Measurements from ENCODE around the gene FTH1. TPM values are rescaled to one million over a fixed set of nuclear protein-coding genes. Genes with fewer than 3 reads are reported as not detected.

FTH1 gene
- total RNA-seq, 1 experiment from 2014 or later, result 1,937 TPM

DNA sequence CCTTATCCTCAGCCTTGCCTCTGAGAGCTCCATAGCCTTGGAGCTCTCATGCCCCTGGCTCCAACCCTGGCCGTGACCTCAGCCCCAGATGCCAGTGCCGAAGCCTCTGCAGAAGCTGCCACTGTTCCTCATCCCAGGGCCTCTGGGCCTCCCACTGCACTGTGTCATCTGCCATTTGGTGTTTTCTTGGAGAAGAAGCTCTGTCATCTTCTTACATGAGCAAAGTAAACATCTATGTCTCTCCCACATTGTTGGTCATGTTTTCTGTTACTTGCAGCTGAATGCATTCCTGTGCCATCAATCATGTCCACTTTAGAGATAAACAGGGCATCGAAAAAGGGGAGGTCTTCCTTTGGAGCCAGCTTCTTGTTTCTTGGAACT, 45.0 kb upstream of the FTH1 start:
- Histone ChIP-seq H2AFZ (ENCODE audit: low read length) (no peak overlapping the region), H4K20me1 (ENCODE audit: low read length) (no peaks in the 10 kb centered on the region), H3K79me2 (ENCODE audit: low read length) (no peaks in the 10 kb centered on the region), H3K4me3 (ENCODE audit: low read length) (peak overlapping the region; percentile 31; the same call in 1 of the 2 replicates), H3K36me3 (ENCODE audit: low read depth, low read length) (no peaks in the 10 kb centered on the region), H3F3A (ENCODE audit: low read length, unreplicated experiment) (peaks cover 3% of the 10 kb centered on the region), H3K27ac (ENCODE audit: low read length) (peak overlapping the region; percentile 94), H3K4me1 (ENCODE audit: insufficient read depth, low read length) (peaks cover 28% of the 10 kb centered on the region), H3K9ac (ENCODE audit: low read length) (peak overlapping the region; percentile 59), H3K4me2 (ENCODE audit: low read length) (peak overlapping the region; percentile 69), H3K9me2 (replicated peaks; ENCODE audit: low read length) (no peaks in the 10 kb centered on the region), H3K9me3 (ENCODE audit: low read length) (no peaks in the 10 kb centered on the region), H3K27me3 (ENCODE audit: low read length) (no peaks in the 10 kb centered on the region)
- intact Hi-C loops (cut with micrococcal nuclease), result loop anchor here (2.0 kb wide), 2 partner anchors 32 to 40 kb away; no protein-coding TSS in a partner anchor
- TF ChIP-seq EZH2phosphoT487 (IDR thresholded peaks at IDR 0.05; ENCODE audit: borderline replicate concordance, low read length) (no peak), EZH2 (IDR thresholded peaks at IDR 0.05; ENCODE audit: low read length, unreplicated experiment) (no peak)
- TF ChIP-seq, protein P1, sequence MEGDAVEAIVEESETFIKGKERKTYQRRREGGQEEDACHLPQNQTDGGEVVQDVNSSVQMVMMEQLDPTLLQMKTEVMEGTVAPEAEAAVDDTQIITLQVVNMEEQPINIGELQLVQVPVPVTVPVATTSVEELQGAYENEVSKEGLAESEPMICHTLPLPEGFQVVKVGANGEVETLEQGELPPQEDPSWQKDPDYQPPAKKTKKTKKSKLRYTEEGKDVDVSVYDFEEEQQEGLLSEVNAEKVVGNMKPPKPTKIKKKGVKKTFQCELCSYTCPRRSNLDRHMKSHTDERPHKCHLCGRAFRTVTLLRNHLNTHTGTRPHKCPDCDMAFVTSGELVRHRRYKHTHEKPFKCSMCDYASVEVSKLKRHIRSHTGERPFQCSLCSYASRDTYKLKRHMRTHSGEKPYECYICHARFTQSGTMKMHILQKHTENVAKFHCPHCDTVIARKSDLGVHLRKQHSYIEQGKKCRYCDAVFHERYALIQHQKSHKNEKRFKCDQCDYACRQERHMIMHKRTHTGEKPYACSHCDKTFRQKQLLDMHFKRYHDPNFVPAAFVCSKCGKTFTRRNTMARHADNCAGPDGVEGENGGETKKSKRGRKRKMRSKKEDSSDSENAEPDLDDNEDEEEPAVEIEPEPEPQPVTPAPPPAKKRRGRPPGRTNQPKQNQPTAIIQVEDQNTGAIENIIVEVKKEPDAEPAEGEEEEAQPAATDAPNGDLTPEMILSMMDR (conservative IDR thresholded peaks at IDR 0.05; ENCODE audit: low read depth, low read length), result no peak
- BruUV-seq (replicated peaks), result no TSS peak
- ATAC-seq, result peak; percentile 68
- ChIA-PET CTCF (no interaction called here), POLR2A (ENCODE audit: unreplicated experiment) (interaction anchor here (0.6 to 1.6 kb wide), 4 partner anchors 32 to 45 kb away, joined by 3 to 11 read pairs (median 4); partner anchors contain the start of gene FTH1)
- peak; percentile 94 for DNase-seq

DNA sequence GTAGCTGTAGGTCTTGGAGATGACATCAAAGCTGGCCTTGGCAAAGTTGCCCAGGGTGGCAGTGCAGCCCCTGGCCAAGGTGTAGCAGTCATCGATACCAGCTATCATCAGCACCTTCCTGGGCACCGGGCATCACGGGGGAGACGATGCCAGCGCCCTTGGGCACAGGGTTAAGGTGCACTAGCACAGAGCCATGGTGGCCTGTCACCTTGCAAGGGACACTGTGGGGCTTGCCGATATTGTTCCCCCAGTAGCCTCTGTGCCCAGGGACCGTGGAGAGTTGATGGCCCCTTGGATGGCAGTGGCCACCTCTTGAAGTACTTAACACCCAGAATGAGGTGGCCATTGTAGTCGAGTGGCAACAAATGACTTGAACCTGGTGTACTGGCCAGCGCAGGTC, 44.4 kb upstream of the FTH1 start:
- H3K4me3 ChIP-seq (ENCODE audit: low read length), result no peak overlapping the region
- no peaks in the 10 kb centered on the region for H3K9me2 ChIP-seq (replicated peaks; ENCODE audit: low read length)
- peak overlapping the region; percentile 94 for H3K27ac ChIP-seq (ENCODE audit: low read length)
- no peak overlapping the region for H3K9ac ChIP-seq (ENCODE audit: low read length)
- no peak overlapping the region for H2AFZ ChIP-seq (ENCODE audit: low read length)
- no peaks in the 10 kb centered on the region for H3K9me3 ChIP-seq (ENCODE audit: low read length)
- POLR2A ChIA-PET (ENCODE audit: unreplicated experiment), result interaction anchor here (0.6 to 1.6 kb wide), 4 partner anchors 33 to 44 kb away, joined by 3 to 11 read pairs (median 4); partner anchors contain the start of gene FTH1
- H3K27me3 ChIP-seq (ENCODE audit: low read length), result no peaks in the 10 kb centered on the region
- peak overlapping the region; percentile 69 for H3K4me2 ChIP-seq (ENCODE audit: low read length)
- ATAC-seq (no peak), DNase-seq (no peak)
- H3K36me3 ChIP-seq (ENCODE audit: low read depth, low read length), result no peaks in the 10 kb centered on the region
- peaks cover 3% of the 10 kb centered on the region for H3F3A ChIP-seq (ENCODE audit: low read length, unreplicated experiment)
- H3K4me1 ChIP-seq (ENCODE audit: insufficient read depth, low read length), result peaks cover 28% of the 10 kb centered on the region
- no TSS peak for BruUV-seq (replicated peaks)
- TF ChIP-seq EZH2 (IDR thresholded peaks at IDR 0.05; ENCODE audit: low read length, unreplicated experiment) (no peak), EZH2phosphoT487 (IDR thresholded peaks at IDR 0.05; ENCODE audit: borderline replicate concordance, low read length) (no peak)
- TF ChIP-seq, protein P1 (conservative IDR thresholded peaks at IDR 0.05; ENCODE audit: low read depth, low read length), result no peak
- CTCF ChIA-PET, result no interaction called here
- H3K79me2 ChIP-seq (ENCODE audit: low read length), result no peaks in the 10 kb centered on the region
- H4K20me1 ChIP-seq (ENCODE audit: low read length), result no peaks in the 10 kb centered on the region
- intact Hi-C loops (cut with micrococcal nuclease), result loop anchor here (2.0 kb wide), 2 partner anchors 33 to 39 kb away; no protein-coding TSS in a partner anchor

DNA sequence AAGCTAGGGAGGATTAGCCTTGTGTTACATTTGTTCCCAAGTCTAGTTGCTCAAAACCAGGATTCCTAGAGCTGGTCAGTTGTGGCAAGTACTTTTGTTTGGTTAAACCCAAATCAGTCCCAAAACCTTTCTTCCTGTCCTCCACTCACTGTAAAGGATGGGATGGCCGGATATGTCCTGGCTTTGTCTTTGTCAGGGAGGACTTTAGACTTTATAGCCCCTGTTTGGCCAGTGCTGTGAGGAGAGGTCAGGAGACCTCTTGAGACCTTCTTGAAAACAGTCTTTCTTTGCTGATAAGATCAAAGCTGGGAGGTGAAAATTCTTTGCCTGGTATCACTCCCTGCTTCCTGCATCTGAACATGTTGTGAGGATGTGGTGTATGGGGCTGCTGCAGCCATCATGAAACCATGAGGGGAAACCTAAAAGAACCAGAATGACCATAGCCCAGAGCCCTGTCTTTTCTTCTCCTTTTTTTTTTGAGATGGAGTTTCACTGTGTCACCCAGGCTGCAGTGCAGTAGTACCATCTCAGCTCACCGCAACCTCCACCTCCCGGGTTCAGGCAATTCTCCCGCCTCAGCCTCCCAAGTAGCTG, 43.6 kb upstream of the FTH1 start:
- Histone ChIP-seq H3K4me1 (ENCODE audit: insufficient read depth, low read length) (peaks cover 28% of the 10 kb centered on the region), H3K79me2 (ENCODE audit: low read length) (no peaks in the 10 kb centered on the region), H3K4me2 (ENCODE audit: low read length) (no peak overlapping the region), H3F3A (ENCODE audit: low read length, unreplicated experiment) (peaks cover 3% of the 10 kb centered on the region), H3K4me3 (ENCODE audit: low read length) (no peak overlapping the region), H3K27me3 (ENCODE audit: low read length) (no peaks in the 10 kb centered on the region), H3K9me2 (replicated peaks; ENCODE audit: low read length) (no peaks in the 10 kb centered on the region), H3K27ac (ENCODE audit: low read length) (no peak overlapping the region), H4K20me1 (ENCODE audit: low read length) (no peaks in the 10 kb centered on the region), H2AFZ (ENCODE audit: low read length) (no peak overlapping the region), H3K9ac (ENCODE audit: low read length) (no peak overlapping the region), H3K9me3 (ENCODE audit: low read length) (no peaks in the 10 kb centered on the region), H3K36me3 (ENCODE audit: low read depth, low read length) (no peaks in the 10 kb centered on the region)
- ATAC-seq, result no peak
- POLR2A ChIA-PET (ENCODE audit: unreplicated experiment), result no interaction called here
- intact Hi-C loops (cut with micrococcal nuclease), result no loop called here
- BruUV-seq (replicated peaks), result no TSS peak
- no peak for DNase-seq
- TF ChIP-seq, protein P1 (conservative IDR thresholded peaks at IDR 0.05; ENCODE audit: low read depth, low read length), result no peak
- TF ChIP-seq EZH2 (IDR thresholded peaks at IDR 0.05; ENCODE audit: low read length, unreplicated experiment) (no peak), EZH2phosphoT487 (IDR thresholded peaks at IDR 0.05; ENCODE audit: borderline replicate concordance, low read length) (no peak)
- CTCF ChIA-PET, result no interaction called here
